ENCODE data around the gene HECA.

DNA sequence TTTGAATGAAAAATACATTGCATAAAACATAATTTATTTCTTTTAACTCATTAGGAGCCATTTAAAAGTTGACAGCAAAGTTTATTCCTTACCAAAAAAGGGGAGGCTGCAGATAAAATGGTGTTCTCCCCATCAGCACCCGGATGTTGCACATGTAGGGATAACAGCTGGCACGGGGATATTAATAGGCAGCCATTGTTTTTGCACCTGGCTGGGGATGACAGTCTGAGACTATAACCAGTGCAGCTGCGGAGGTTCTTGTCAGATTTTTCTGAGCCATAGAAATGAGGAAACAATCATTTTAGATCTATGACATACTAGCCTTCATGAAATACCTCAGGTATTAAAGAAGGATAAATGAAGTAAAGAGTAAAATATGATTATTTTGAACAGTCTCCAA lies 20.1 kb upstream of the HECA start:
- no peak for TF ChIP-seq SUZ12 (IDR thresholded peaks at IDR 0.05; ENCODE audit: unreplicated experiment)
- TF ChIP-seq CBX5 (IDR thresholded peaks at IDR 0.05; ENCODE audit: low read depth), result no peak
- TF ChIP-seq, protein P1, sequence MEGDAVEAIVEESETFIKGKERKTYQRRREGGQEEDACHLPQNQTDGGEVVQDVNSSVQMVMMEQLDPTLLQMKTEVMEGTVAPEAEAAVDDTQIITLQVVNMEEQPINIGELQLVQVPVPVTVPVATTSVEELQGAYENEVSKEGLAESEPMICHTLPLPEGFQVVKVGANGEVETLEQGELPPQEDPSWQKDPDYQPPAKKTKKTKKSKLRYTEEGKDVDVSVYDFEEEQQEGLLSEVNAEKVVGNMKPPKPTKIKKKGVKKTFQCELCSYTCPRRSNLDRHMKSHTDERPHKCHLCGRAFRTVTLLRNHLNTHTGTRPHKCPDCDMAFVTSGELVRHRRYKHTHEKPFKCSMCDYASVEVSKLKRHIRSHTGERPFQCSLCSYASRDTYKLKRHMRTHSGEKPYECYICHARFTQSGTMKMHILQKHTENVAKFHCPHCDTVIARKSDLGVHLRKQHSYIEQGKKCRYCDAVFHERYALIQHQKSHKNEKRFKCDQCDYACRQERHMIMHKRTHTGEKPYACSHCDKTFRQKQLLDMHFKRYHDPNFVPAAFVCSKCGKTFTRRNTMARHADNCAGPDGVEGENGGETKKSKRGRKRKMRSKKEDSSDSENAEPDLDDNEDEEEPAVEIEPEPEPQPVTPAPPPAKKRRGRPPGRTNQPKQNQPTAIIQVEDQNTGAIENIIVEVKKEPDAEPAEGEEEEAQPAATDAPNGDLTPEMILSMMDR (IDR thresholded peaks at IDR 0.05 in 2 of 3, conservative IDR thresholded peaks at IDR 0.05 in 1 of 3; ENCODE audit: control insufficient read depth in 2 of 3, extremely low read depth in 1 of 3, insufficient read depth in 1 of 3, low read depth in 3 of 3, low read length in 3 of 3), result no peak
- no peak for TF ChIP-seq ZNF384 (IDR thresholded peaks at IDR 0.05; ENCODE audit: borderline replicate concordance, low read depth, low read length)
- TF ChIP-seq YY1 (IDR thresholded peaks at IDR 0.05; ENCODE audit: low read depth, low read length), result no peak
- no peak for TF ChIP-seq MYB (IDR thresholded peaks at IDR 0.05; ENCODE audit: borderline replicate concordance, low read depth, low read length)
- TF ChIP-seq, protein P2, sequence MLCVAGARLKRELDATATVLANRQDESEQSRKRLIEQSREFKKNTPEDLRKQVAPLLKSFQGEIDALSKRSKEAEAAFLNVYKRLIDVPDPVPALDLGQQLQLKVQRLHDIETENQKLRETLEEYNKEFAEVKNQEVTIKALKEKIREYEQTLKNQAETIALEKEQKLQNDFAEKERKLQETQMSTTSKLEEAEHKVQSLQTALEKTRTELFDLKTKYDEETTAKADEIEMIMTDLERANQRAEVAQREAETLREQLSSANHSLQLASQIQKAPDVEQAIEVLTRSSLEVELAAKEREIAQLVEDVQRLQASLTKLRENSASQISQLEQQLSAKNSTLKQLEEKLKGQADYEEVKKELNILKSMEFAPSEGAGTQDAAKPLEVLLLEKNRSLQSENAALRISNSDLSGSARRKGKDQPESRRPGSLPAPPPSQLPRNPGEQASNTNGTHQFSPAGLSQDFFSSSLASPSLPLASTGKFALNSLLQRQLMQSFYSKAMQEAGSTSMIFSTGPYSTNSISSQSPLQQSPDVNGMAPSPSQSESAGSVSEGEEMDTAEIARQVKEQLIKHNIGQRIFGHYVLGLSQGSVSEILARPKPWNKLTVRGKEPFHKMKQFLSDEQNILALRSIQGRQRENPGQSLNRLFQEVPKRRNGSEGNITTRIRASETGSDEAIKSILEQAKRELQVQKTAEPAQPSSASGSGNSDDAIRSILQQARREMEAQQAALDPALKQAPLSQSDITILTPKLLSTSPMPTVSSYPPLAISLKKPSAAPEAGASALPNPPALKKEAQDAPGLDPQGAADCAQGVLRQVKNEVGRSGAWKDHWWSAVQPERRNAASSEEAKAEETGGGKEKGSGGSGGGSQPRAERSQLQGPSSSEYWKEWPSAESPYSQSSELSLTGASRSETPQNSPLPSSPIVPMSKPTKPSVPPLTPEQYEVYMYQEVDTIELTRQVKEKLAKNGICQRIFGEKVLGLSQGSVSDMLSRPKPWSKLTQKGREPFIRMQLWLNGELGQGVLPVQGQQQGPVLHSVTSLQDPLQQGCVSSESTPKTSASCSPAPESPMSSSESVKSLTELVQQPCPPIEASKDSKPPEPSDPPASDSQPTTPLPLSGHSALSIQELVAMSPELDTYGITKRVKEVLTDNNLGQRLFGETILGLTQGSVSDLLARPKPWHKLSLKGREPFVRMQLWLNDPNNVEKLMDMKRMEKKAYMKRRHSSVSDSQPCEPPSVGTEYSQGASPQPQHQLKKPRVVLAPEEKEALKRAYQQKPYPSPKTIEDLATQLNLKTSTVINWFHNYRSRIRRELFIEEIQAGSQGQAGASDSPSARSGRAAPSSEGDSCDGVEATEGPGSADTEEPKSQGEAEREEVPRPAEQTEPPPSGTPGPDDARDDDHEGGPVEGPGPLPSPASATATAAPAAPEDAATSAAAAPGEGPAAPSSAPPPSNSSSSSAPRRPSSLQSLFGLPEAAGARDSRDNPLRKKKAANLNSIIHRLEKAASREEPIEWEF (IDR thresholded peaks at IDR 0.05; ENCODE audit: insufficient replicate concordance, low read depth, low read length), result no peak
- TF ChIP-seq KAT2A (conservative IDR thresholded peaks at IDR 0.05; ENCODE audit: control insufficient read depth, low read depth, low read length), result no peak
- no peak for TF ChIP-seq HDAC2 (IDR thresholded peaks at IDR 0.05)
- TF ChIP-seq, protein P3, sequence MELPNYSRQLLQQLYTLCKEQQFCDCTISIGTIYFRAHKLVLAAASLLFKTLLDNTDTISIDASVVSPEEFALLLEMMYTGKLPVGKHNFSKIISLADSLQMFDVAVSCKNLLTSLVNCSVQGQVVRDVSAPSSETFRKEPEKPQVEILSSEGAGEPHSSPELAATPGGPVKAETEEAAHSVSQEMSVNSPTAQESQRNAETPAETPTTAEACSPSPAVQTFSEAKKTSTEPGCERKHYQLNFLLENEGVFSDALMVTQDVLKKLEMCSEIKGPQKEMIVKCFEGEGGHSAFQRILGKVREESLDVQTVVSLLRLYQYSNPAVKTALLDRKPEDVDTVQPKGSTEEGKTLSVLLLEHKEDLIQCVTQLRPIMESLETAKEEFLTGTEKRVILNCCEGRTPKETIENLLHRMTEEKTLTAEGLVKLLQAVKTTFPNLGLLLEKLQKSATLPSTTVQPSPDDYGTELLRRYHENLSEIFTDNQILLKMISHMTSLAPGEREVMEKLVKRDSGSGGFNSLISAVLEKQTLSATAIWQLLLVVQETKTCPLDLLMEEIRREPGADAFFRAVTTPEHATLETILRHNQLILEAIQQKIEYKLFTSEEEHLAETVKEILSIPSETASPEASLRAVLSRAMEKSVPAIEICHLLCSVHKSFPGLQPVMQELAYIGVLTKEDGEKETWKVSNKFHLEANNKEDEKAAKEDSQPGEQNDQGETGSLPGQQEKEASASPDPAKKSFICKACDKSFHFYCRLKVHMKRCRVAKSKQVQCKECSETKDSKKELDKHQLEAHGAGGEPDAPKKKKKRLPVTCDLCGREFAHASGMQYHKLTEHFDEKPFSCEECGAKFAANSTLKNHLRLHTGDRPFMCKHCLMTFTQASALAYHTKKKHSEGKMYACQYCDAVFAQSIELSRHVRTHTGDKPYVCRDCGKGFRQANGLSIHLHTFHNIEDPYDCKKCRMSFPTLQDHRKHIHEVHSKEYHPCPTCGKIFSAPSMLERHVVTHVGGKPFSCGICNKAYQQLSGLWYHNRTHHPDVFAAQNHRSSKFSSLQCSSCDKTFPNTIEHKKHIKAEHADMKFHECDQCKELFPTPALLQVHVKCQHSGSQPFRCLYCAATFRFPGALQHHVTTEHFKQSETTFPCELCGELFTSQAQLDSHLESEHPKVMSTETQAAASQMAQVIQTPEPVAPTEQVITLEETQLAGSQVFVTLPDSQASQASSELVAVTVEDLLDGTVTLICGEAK (IDR thresholded peaks at IDR 0.05; ENCODE audit: borderline replicate concordance), result no peak
- no peak for TF ChIP-seq RBBP5 (conservative IDR thresholded peaks at IDR 0.05)
- no peak for TF ChIP-seq CHD2 (IDR thresholded peaks at IDR 0.05; ENCODE audit: borderline replicate concordance, low read depth, low read length)
- no peak for TF ChIP-seq ESRRA (IDR thresholded peaks at IDR 0.05; ENCODE audit: low read length)
